KG1 (cell line): Measurements from ENCODE around the gene KRTAP5-3.
"Not testable (repeated sequence)": the region's sequence is repeated elsewhere in the genome, so short reads cannot be mapped to it uniquely, and the experiment has no call there.

Source experiments
- DNase-seq: peaks from one replicate; lab custom pipeline; 2025; lab: John Stamatoyannopoulos, UW

The KRTAP5-3 gene

GRCh38 chr11:1619449-1619848 lies 11.2 kb upstream of the KRTAP5-3 start:
- DNase-seq: no peak

- no peak for DNase-seq
Measured at GRCh38 chr11:1618231-1618630, 10.0 kb upstream of the KRTAP5-3 start.

- DNase-seq: not testable (repeated sequence)
Measured at GRCh38 chr11:1607901-1608300, 362 bp downstream of the KRTAP5-3 start.

- not testable (repeated sequence) for DNase-seq
Measured at GRCh38 chr11:1607156-1607845, 962 bp downstream of the KRTAP5-3 start.

GRCh38 chr11:1605923-1606322 lies 2.3 kb downstream of the KRTAP5-3 start:
- DNase-seq: not testable (repeated sequence)

- DNase-seq: no peak
Measured at GRCh38 chr11:1604711-1605110, 3.6 kb downstream of the KRTAP5-3 start.

- DNase-seq: no peak
Measured at GRCh38 chr11:1604181-1604580, 4.1 kb downstream of the KRTAP5-3 start.

- no peak for DNase-seq
Measured at GRCh38 chr11:1603629-1604028, 4.6 kb downstream of the KRTAP5-3 start.

- not testable (repeated sequence) for DNase-seq
Measured at GRCh38 chr11:1601663-1602062, 6.6 kb downstream of the KRTAP5-3 start.

GRCh38 chr11:1600626-1601025 lies 7.6 kb downstream of the KRTAP5-3 start:
- DNase-seq: no peak

- no peak for DNase-seq
Measured at GRCh38 chr11:1598816-1599215, 9.4 kb downstream of the KRTAP5-3 start.

GRCh38 chr11:1598406-1598805 lies 9.9 kb downstream of the KRTAP5-3 start:
- DNase-seq: not testable (repeated sequence)

GRCh38 chr11:1597994-1598380 lies 10.3 kb downstream of the KRTAP5-3 start, which contains the start of gene KRTAP5-2:
Gene KRTAP5-2 (minus strand): TSS chr11:1598294. CDS start chr11:1598250, 44 bp downstream.
- no peak for DNase-seq

GRCh38 chr11:1597331-1597993 lies 10.8 kb downstream of the KRTAP5-3 start:
- no peak for DNase-seq

GRCh38 chr11:1596576-1597121 lies 11.6 kb downstream of the KRTAP5-3 start:
- not testable (repeated sequence) for DNase-seq

GRCh38 chr11:1595994-1596575 lies 12.2 kb downstream of the KRTAP5-3 start:
- DNase-seq: not testable (repeated sequence)

- DNase-seq: no peak
Measured at GRCh38 chr11:1592628-1593027, 15.6 kb downstream of the KRTAP5-3 start.

- no peak for DNase-seq
Measured at GRCh38 chr11:1589996-1590395, 18.3 kb downstream of the KRTAP5-3 start.

- not testable (repeated sequence) for DNase-seq
Measured at GRCh38 chr11:1589191-1589963, 18.9 kb downstream of the KRTAP5-3 start.

GRCh38 chr11:1586699-1587098 lies 21.6 kb downstream of the KRTAP5-3 start:
- DNase-seq: no peak

- DNase-seq: not testable (repeated sequence)
Measured at GRCh38 chr11:1584661-1585370, 23.4 kb downstream of the KRTAP5-3 start, which contains the start of gene KRTAP5-1. Gene KRTAP5-1 (minus strand): TSS chr11:1585283. CDS start chr11:1585249, 34 bp downstream.
